K562 (cell line): ENCODE data around the gene VPS4A. TPM values are rescaled to one million over a fixed set of nuclear protein-coding genes. Genes with fewer than 3 reads are reported as not detected.

Experiments
- ATAC-seq: fragments of 200-7000 bp; cut with Tn5 transposase; 3 replicates; pipeline ENCODE4 v1.9.1; 2020; ENCODE audit warnings: moderate library complexity
- BruUV-seq: library from RNA; stranded (reverse); fragments of 400-500 nt; replicated peaks from 2 replicates; lab custom pipeline; 2021; lab: Mats Ljungman, UMichigan
- CTCF ChIA-PET: fragments of 300-600 bp; formaldehyde crosslinking; extraction: SDS; loops from one replicate; lab custom pipeline; 2021; ENCODE audit warnings: low intra/inter-chr PET ratio; lab: Yijun Ruan, JAX
- POLR2A ChIA-PET: fragments of 300-600, 350-650 bp; sonication (Branson Sonifier 250); formaldehyde crosslinking; extraction: SDS; loops from one replicate; lab custom pipeline; 2021; ENCODE audit warnings: antibody characterized with exemption, inconsistent platforms; lab: Yijun Ruan, JAX
- DNase-seq, 4 experiments: peaks; one replicate each; pipeline versions ENCODE4 v3.0.0 to v3.0.0-alpha.2; 2011 to 2018; ENCODE audit warnings: low spot score in 3 of 4, mixed read lengths in 3 of 4; ENCODE audit errors: extremely low read depth in 1 of 4
- FAIRE-seq: peaks from 2 replicates; lab custom pipeline; 2011; peaks lifted over from hg19 to GRCh38; lab: Jason Lieb, UNC
- H2AFZ ChIP-seq: 2 replicates; pipeline ENCODE4 v1.6.0; 2011; ENCODE audit warnings: low read depth, low read length, control low read depth, inconsistent platforms
- H3K27ac ChIP-seq: fragments of 200-600 bp; 3 replicates; pipeline ENCODE4 v1.8.0; 2011; ENCODE audit warnings: low read depth, mild to moderate bottlenecking, control low read depth, inconsistent platforms, low read length, moderate library complexity, mixed read lengths; ENCODE audit errors: extremely low read depth
- H3K27me3 ChIP-seq, 2 experiments: fragments of 300-600 bp in 1 of 2; 2 replicates in 1 of 2; 3 replicates in 1 of 2; pipeline versions ENCODE4 v1.6.0 to v1.8.0; 2011; ENCODE audit warnings: inconsistent platforms in 2 of 2, low read length in 2 of 2, mild to moderate bottlenecking in 1 of 2, mixed read lengths in 1 of 2, moderate library complexity in 1 of 2; ENCODE audit not compliant: control insufficient read depth in 2 of 2, insufficient read depth in 2 of 2
- H3K36me3 ChIP-seq: fragments of 300-600 bp; 3 replicates; pipeline ENCODE4 v1.8.0; 2011; ENCODE audit warnings: mild to moderate bottlenecking, low read length, inconsistent platforms; ENCODE audit not compliant: control insufficient read depth, insufficient read depth
- H3K4me1 ChIP-seq, 2 experiments: fragments of 200-600 bp in 1 of 2; replicated peaks in 1 of 2; 2 replicates in 1 of 2; 3 replicates in 1 of 2; pipeline versions ENCODE4 v1.5.1 to v1.8.0; 2011; ENCODE audit warnings: inconsistent platforms in 2 of 2, low read length in 2 of 2, mild to moderate bottlenecking in 1 of 2, mixed read lengths in 1 of 2, moderate library complexity in 1 of 2; ENCODE audit not compliant: control insufficient read depth in 2 of 2, insufficient read depth in 2 of 2
- H3K4me2 ChIP-seq: 2 replicates; pipeline ENCODE4 v1.6.1; 2011; ENCODE audit warnings: low read length, control low read depth, inconsistent platforms, mixed read lengths; ENCODE audit not compliant: insufficient read depth
- H3K4me3 ChIP-seq: fragments of 200-600 bp; sonication (generic), shearing (Covaris generic); 2 replicates; pipeline ENCODE4 v1.5.1; 2016; ENCODE audit warnings: control low read depth, inconsistent platforms
- H3K79me2 ChIP-seq: fragments of 200-600 bp; 3 replicates; pipeline ENCODE4 v1.8.0; 2011; ENCODE audit warnings: low read length, inconsistent platforms; ENCODE audit not compliant: control insufficient read depth, insufficient read depth
- H3K9ac ChIP-seq, 2 experiments: 2 replicates each; pipeline versions ENCODE4 v1.6.0 to v1.6.1; 2011; ENCODE audit warnings: low read depth in 2 of 2, low read length in 2 of 2, control low read depth in 1 of 2, inconsistent platforms in 1 of 2, mild to moderate bottlenecking in 1 of 2, mixed read lengths in 1 of 2; ENCODE audit not compliant: insufficient read depth in 1 of 2
- H3K9me1 ChIP-seq: one replicate; pipeline ENCODE4 v1.6.0; 2011; ENCODE audit warnings: inconsistent platforms, mild to moderate bottlenecking, low read length, moderate library complexity; ENCODE audit not compliant: control insufficient read depth, insufficient read depth
- H3K9me3 ChIP-seq: replicated peaks from 2 replicates; pipeline ENCODE4 v1.5.1; 2011; ENCODE audit warnings: low read depth, low read length, inconsistent platforms; ENCODE audit not compliant: control insufficient read depth, insufficient read depth
- H4K20me1 ChIP-seq: replicated peaks from 2 replicates; pipeline ENCODE4 v1.6.1; 2011; ENCODE audit warnings: low read length, inconsistent platforms, mixed read lengths; ENCODE audit not compliant: control insufficient read depth, insufficient read depth
- POLR2G ChIP-seq: fragments of 200-400 bp; formaldehyde crosslinking; IDR thresholded peaks from 2 replicates; pipeline ENCODE4 v1.6.1; 2017; ENCODE audit warnings: low read depth, mild to moderate bottlenecking, antibody characterized with exemption, low read length, moderate library complexity
- RBFOX2 ChIP-seq: fragments of 200-400 bp; formaldehyde crosslinking; IDR thresholded peaks from 2 replicates; pipeline ENCODE4 v1.6.1; 2017; ENCODE audit warnings: low read depth, mild to moderate bottlenecking, low read length, moderate library complexity
- ZNF253 ChIP-seq: fragments of 250-450 bp; sonication (Bioruptor Pico); conservative IDR thresholded peaks from 2 replicates; pipeline ENCODE4 v1.6.1; 2021; ENCODE audit warnings: mild to moderate bottlenecking
- ZNF583 ChIP-seq: fragments of 250-450 bp; sonication (Bioruptor Pico); IDR thresholded peaks from 2 replicates; pipeline ENCODE4 v1.4.0; 2020
- WGBS: fragments of 100-300 bp; shearing (Covaris generic); methylation state at CpG from one replicate; pipeline ENCODE4 v1.1.6; 2016; ENCODE audit warnings: low coverage, mixed read lengths; ENCODE audit not compliant: insufficient coverage; ENCODE audit errors: missing lambda C conversion rate; 5-methylcytosine and 5-hydroxymethylcytosine counted together
- in situ Hi-C: fragments of 300-500 bp; cut with MboI; formaldehyde crosslinking; loops from 4 replicates; pipeline ENCODE4 v1.15.0; 2018; ENCODE audit warnings: inconsistent platforms, mixed read lengths
- intact Hi-C: fragments of 100-400 bp; cut with micrococcal nuclease; formaldehyde crosslinking; loops from 2 replicates; pipeline ENCODE4 v1.14.2; 2022
- polyA plus RNA-seq, 8 experiments: library from polyadenylated mRNA; depleted of rRNA in 4 of 8; stranded (reverse) in 5 of 8; unstranded in 3 of 8; fragments of >200 nt; fragmentation: Nextera tagmentation in 2 of 8; fragmentation: Illumina TruSeq in 1 of 8; extraction: Ambion mirVana in 2 of 8; extraction: Trizol in 1 of 8; gene quantifications; 2 replicates each; pipeline versions ENCODE4 v1.2.1 to v1.2.3, GENCODE V29; 2011 to 2014; ENCODE audit warnings: inconsistent platforms in 1 of 8, missing spikeins in 1 of 8
- total RNA-seq, 7 experiments: library from RNA; depleted of rRNA in 6 of 7; stranded (reverse); fragments of >200 nt in 6 of 7; fragmentation: Illumina TruSeq in 2 of 7; extraction: Trizol in 2 of 7; gene quantifications; 2 replicates each; pipeline versions ENCODE4 v1.2.1 to v1.2.3, GENCODE V29; 2011 to 2021; ENCODE audit warnings: low replicate concordance in 1 of 7

Gene VPS4A
- total and polyA plus RNA-seq, 9 of the 15 experiments (the other 6 are each of a cell fraction or from before 2014, with no cell fraction given), result 7.6 to 45.4 (median 29.9) TPM

DNA sequence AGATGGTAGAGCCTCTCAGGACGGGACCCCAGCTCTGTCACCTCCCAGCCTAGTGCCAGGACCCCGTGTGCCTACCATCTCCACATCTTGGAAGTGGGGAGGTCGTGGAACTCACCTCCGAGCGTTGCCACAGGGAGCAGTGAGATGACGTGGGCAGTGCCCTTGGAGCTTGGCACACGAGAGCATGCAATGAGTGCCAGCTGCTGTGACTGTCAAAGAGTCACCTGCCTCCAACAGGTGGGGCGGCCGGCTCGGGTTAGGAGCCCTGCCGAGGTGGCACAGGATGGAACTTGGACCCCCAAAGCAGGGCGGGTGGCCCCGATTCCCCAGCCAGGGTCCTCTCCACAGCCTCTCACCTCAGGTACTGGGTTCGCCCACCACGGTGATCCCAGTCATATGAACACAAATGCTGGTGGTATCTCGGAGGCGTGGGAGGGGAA is 5.5 kb downstream of the VPS4A start:
- POLR2A ChIA-PET, result interaction anchor here (5.5 kb wide), 1 partner anchor 12 kb away, joined by 51 read pairs; the partner anchor contains the start of gene PDF
- H2AFZ ChIP-seq, result no peak overlapping the region
- no peak overlapping the region for H3K4me3 ChIP-seq
- no peak overlapping the region for H3K4me2 ChIP-seq
- DNase-seq, result no peak
- peaks cover 40% of the 10 kb centered on the region for H3K79me2 ChIP-seq
- peaks cover 80% of the 10 kb centered on the region; the same call in 2 of the 3 replicates for H3K36me3 ChIP-seq
- 0 out of 4 replicates have a peak overlapping the region, but pooled peaks of 1 of the 2 experiments have one; percentile 2 for H3K9ac ChIP-seq
- in situ Hi-C loops, result no loop called here
- no peak overlapping the region for H3K27ac ChIP-seq
- H4K20me1 ChIP-seq, result peaks cover 8% of the 10 kb centered on the region; the same call in 1 of the 2 replicates
- TF ChIP-seq POLR2G (peak; percentile 46), RBFOX2 (peak; percentile 35; the same call in 1 of the 2 replicates), ZNF583 (CRISPR knock-in tag) (no peak), ZNF253 (CRISPR knock-in tag) (no peak)
- TF ChIP-seq, all 486 proteins: peak for 2
- no peaks in the 10 kb centered on the region for H3K9me3 ChIP-seq
- intact Hi-C loops, result no loop called here
- no peak for ATAC-seq
- 88% methylated on average over 16 of the region's 17 CpGs for WGBS
- BruUV-seq, result no TSS peak
- no peaks in the 10 kb centered on the region for H3K27me3 ChIP-seq
- no peak for FAIRE-seq
- no peaks in the 10 kb centered on the region for H3K9me1 ChIP-seq
- CTCF ChIA-PET, result no interaction called here
- peaks cover 3 to 15% of the 10 kb centered on the region in 2 experiments; a peak in 3 of 5 replicates for H3K4me1 ChIP-seq
